Peyer's patch (tissue), 4 donors: Measurements from ENCODE around the gene EFHC1. TPM values are rescaled to one million over a fixed set of nuclear protein-coding genes. Genes with fewer than 3 reads are reported as not detected.
A peak's percentile ranks its signal among the peaks of the same experiment; 100 is the strongest.

Experiments
- DNase-seq, 3 donors: peaks; one replicate each; pipeline ENCODE4 v3.0.0-alpha.2; 2017 to 2019
- H3K27ac ChIP-seq, 4 donors: fragments of 200-600 bp; sonication (generic); one replicate each; pipeline ENCODE4 v1.5.1; 2016 to 2019
- H3K27me3 ChIP-seq, 2 donors: fragments of 200-600 bp; sonication (generic); one replicate each; pipeline ENCODE4 v1.5.1; 2019
- H3K36me3 ChIP-seq, 3 donors: fragments of 200-600 bp; sonication (generic); one replicate each; pipeline ENCODE4 v1.5.1; 2016 to 2019
- H3K4me1 ChIP-seq, 4 donors: fragments of 200-600 bp; sonication (generic); one replicate each; pipeline ENCODE4 v1.5.1; 2016 to 2019
- H3K4me3 ChIP-seq, 4 donors: fragments of 200-600 bp; sonication (generic); 1 replicate in 3 of 4; 2 replicates in 1 of 4; pipeline ENCODE4 v1.5.1; 2016 to 2019; ENCODE audit warnings: mild to moderate bottlenecking in 1 of 4
- H3K9me3 ChIP-seq, 4 donors: fragments of 200-600 bp; sonication (generic); one replicate each; pipeline ENCODE4 v1.5.1; 2016 to 2019; ENCODE audit warnings: mild to moderate bottlenecking in 1 of 4
- POLR2A ChIP-seq, 2 donors: fragments of 450-650 bp; IDR thresholded peaks; one replicate each; pipeline ENCODE4 v1.5.1; 2017; ENCODE audit warnings: antibody characterized with exemption in 2 of 2, mild to moderate bottlenecking in 2 of 2, moderate library complexity in 2 of 2
- total RNA-seq, 4 donors: library from RNA; depleted of rRNA; stranded (reverse); fragments of >200 nt; gene quantifications; one replicate each; pipeline ENCODE4 v1.1.0, GENCODE V29; 2016
- TF ChIP-seq, protein P1 (sequence below), 6 experiments: fragments of 450-650 bp in 4 of 6; fragments of 200-600 bp in 2 of 6; sonication (generic) in 1 of 6; IDR thresholded peaks; one replicate each; pipeline ENCODE4 v1.5.1; 2017 to 2019; ENCODE audit warnings: antibody characterized with exemption in 6 of 6, mild to moderate bottlenecking in 3 of 6, moderate library complexity in 1 of 6

The EFHC1 gene
- total RNA-seq, 4 donors from 2014 or later: 20.0 to 40.4 (median 22.7) TPM

GRCh38 chr6:52547647-52548352, 127.7 kb downstream of the EFHC1 start:
- Histone ChIP-seq H3K9me3 (no peaks in the 10 kb centered on the region), H3K27me3 (no peaks in the 10 kb centered on the region), H3K4me1 (peaks cover 0 to 75% (median 13%) of the 10 kb centered on the region in 4 donors), H3K4me3 (no peak overlapping the region), H3K27ac (no peak overlapping the region), H3K36me3 (no peaks in the 10 kb centered on the region)
- TF ChIP-seq POLR2A (IDR thresholded peaks at IDR 0.05): peak in 1 of 2 donors; percentile 9
- TF ChIP-seq, protein P1, sequence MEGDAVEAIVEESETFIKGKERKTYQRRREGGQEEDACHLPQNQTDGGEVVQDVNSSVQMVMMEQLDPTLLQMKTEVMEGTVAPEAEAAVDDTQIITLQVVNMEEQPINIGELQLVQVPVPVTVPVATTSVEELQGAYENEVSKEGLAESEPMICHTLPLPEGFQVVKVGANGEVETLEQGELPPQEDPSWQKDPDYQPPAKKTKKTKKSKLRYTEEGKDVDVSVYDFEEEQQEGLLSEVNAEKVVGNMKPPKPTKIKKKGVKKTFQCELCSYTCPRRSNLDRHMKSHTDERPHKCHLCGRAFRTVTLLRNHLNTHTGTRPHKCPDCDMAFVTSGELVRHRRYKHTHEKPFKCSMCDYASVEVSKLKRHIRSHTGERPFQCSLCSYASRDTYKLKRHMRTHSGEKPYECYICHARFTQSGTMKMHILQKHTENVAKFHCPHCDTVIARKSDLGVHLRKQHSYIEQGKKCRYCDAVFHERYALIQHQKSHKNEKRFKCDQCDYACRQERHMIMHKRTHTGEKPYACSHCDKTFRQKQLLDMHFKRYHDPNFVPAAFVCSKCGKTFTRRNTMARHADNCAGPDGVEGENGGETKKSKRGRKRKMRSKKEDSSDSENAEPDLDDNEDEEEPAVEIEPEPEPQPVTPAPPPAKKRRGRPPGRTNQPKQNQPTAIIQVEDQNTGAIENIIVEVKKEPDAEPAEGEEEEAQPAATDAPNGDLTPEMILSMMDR (IDR thresholded peaks at IDR 0.05): peak in 2 of 6 experiments; percentile 18 to 32
- peak in 2 of 3 donors; percentile 86 to 87 for DNase-seq

- Histone ChIP-seq H3K36me3 (no peaks in the 10 kb centered on the region), H3K27me3 (no peaks in the 10 kb centered on the region), H3K9me3 (no peaks in the 10 kb centered on the region), H3K4me3 (no peak overlapping the region), H3K4me1 (peaks cover 0 to 76% (median 14%) of the 10 kb centered on the region in 4 donors), H3K27ac (no peak overlapping the region)
- no peak for TF ChIP-seq POLR2A (IDR thresholded peaks at IDR 0.05)
- TF ChIP-seq, protein P1 (IDR thresholded peaks at IDR 0.05): no peak
- DNase-seq: no peak
These were observed 128.2 kb downstream of the EFHC1 start for GRCh38 chr6:52548353-52548713.

- Histone ChIP-seq H3K36me3 (no peaks in the 10 kb centered on the region), H3K4me1 (peaks cover 0 to 69% (median 14%) of the 10 kb centered on the region in 4 donors), H3K27ac (no peak overlapping the region), H3K4me3 (no peak overlapping the region), H3K27me3 (no peaks in the 10 kb centered on the region), H3K9me3 (no peaks in the 10 kb centered on the region)
- no peak for TF ChIP-seq POLR2A (IDR thresholded peaks at IDR 0.05)
- TF ChIP-seq, protein P1 (IDR thresholded peaks at IDR 0.05): no peak
- DNase-seq: no peak
These were observed 128.9 kb downstream of the EFHC1 start for GRCh38 chr6:52548999-52549398.

- peaks cover 0 to 67% (median 14%) of the 10 kb centered on the region in 4 donors for H3K4me1 ChIP-seq
- DNase-seq: no peak
- no peaks in the 10 kb centered on the region for H3K9me3 ChIP-seq
- TF ChIP-seq, protein P1 (IDR thresholded peaks at IDR 0.05): no peak
- TF ChIP-seq POLR2A (IDR thresholded peaks at IDR 0.05): no peak
- no peak overlapping the region for H3K4me3 ChIP-seq
- no peak overlapping the region for H3K27ac ChIP-seq
- H3K27me3 ChIP-seq: no peaks in the 10 kb centered on the region
- no peaks in the 10 kb centered on the region for H3K36me3 ChIP-seq
These were observed 129.3 kb downstream of the EFHC1 start for GRCh38 chr6:52549428-52549827.

GRCh38 chr6:52550014-52550575, 130.0 kb downstream of the EFHC1 start:
- no peaks in the 10 kb centered on the region for H3K27me3 ChIP-seq
- no peaks in the 10 kb centered on the region for H3K36me3 ChIP-seq
- no peak overlapping the region for H3K4me3 ChIP-seq
- no peaks in the 10 kb centered on the region for H3K9me3 ChIP-seq
- H3K27ac ChIP-seq: peak overlapping the region in 2 of 4 donors; percentile 41 to 51
- peaks cover 0 to 67% (median 14%) of the 10 kb centered on the region in 4 donors for H3K4me1 ChIP-seq
- TF ChIP-seq POLR2A (IDR thresholded peaks at IDR 0.05): no peak
- TF ChIP-seq, protein P1 (IDR thresholded peaks at IDR 0.05): no peak
- DNase-seq: peak in 1 of 3 donors; percentile 63
